KMS-11 (cell line): Measurements from ENCODE around the gene DNM1.

Experiments
- H2AFZ ChIP-seq: fragments of 200-600 bp; sonication (generic); 2 replicates; pipeline ENCODE4 v1.6.1; 2016; ENCODE audit warnings: antibody characterized with exemption, mixed run types, low read depth
- H3K27ac ChIP-seq: fragments of 200-600 bp; sonication (generic); 2 replicates; pipeline ENCODE4 v1.6.1; 2016; ENCODE audit warnings: mild to moderate bottlenecking, mixed run types
- H3K27me3 ChIP-seq: fragments of 200-600 bp; sonication (generic); 2 replicates; pipeline ENCODE4 v1.6.1; 2017; ENCODE audit warnings: mild to moderate bottlenecking, low read depth, mixed run types, moderate library complexity; ENCODE audit not compliant: insufficient read depth
- H3K36me3 ChIP-seq: fragments of 200-600 bp; sonication (generic); 2 replicates; pipeline ENCODE4 v1.6.1; 2017; ENCODE audit warnings: mild to moderate bottlenecking, mixed run types; ENCODE audit not compliant: insufficient read depth
- H3K4me1 ChIP-seq: fragments of 200-600 bp; sonication (generic); 2 replicates; pipeline ENCODE4 v1.6.1; 2016; ENCODE audit warnings: mild to moderate bottlenecking, low read depth, mixed run types; ENCODE audit not compliant: poor library complexity, severe bottlenecking
- H3K4me2 ChIP-seq: fragments of 200-600 bp; sonication (generic); 2 replicates; pipeline ENCODE4 v1.7.0; 2016; ENCODE audit warnings: mild to moderate bottlenecking, mixed run types
- H3K4me3 ChIP-seq: fragments of 200-600 bp; sonication (generic); IDR thresholded peaks from 2 replicates; pipeline ENCODE4 v1.6.1; 2017; ENCODE audit warnings: low read depth, low read length, mixed read lengths; ENCODE audit not compliant: insufficient read depth
- H3K79me2 ChIP-seq: fragments of 200-600 bp; sonication (generic); 2 replicates; pipeline ENCODE4 v1.6.1; 2016; ENCODE audit warnings: low read depth, mixed run types; ENCODE audit not compliant: insufficient read depth
- H3K9ac ChIP-seq: fragments of 200-600 bp; sonication (generic); 2 replicates; pipeline ENCODE4 v1.6.1; 2016; ENCODE audit warnings: mild to moderate bottlenecking, mixed run types
- H4K20me1 ChIP-seq: fragments of 200-600 bp; sonication (generic); 2 replicates; pipeline ENCODE4 v1.6.1; 2016; ENCODE audit warnings: mild to moderate bottlenecking, mixed run types; ENCODE audit not compliant: insufficient read depth
- CTCF ChIP-seq: fragments of 200-600 bp; sonication (generic); conservative IDR thresholded peaks from 2 replicates; pipeline ENCODE4 v1.6.1; 2017; ENCODE audit warnings: low read depth, mild to moderate bottlenecking, antibody characterized with exemption, low read length, moderate library complexity, mixed read lengths

DNM1 gene

GRCh38 chr9:128190516-128191405 lies 12.4 kb upstream of the DNM1 start:
- Histone ChIP-seq H3K4me2 (peak overlapping the region; percentile 93), H3K4me3 (peak overlapping the region; percentile 43), H3K27ac (peak overlapping the region; percentile 25; the same call in 1 of the 2 replicates), H3K36me3 (no peaks in the 10 kb centered on the region), H2AFZ (peak overlapping the region; percentile 83), H3K4me1 (peaks cover 19% of the 10 kb centered on the region), H3K9ac (peak overlapping the region; percentile 81), H3K79me2 (no peaks in the 10 kb centered on the region), H4K20me1 (0 out of 2 replicates have a peak, but pooled peaks cover 3% of the 10 kb centered on the region), H3K27me3 (no peaks in the 10 kb centered on the region)
- no peak for TF ChIP-seq CTCF

- TF ChIP-seq CTCF: peak; percentile 41; the same call in 1 of the 2 replicates
- no peaks in the 10 kb centered on the region for H3K36me3 ChIP-seq
- H3K27me3 ChIP-seq: no peaks in the 10 kb centered on the region
- peak within 1 kb of the TSS; percentile 93 for H3K4me2 ChIP-seq
- H3K4me1 ChIP-seq: peaks cover 26% of the 10 kb centered on the region
- peak within 1 kb of the TSS; percentile 83 for H2AFZ ChIP-seq
- 0 out of 2 replicates have a peak, but pooled peaks cover 3% of the 10 kb centered on the region for H4K20me1 ChIP-seq
- H3K4me3 ChIP-seq: peak within 1 kb of the TSS; percentile 43
- no peaks in the 10 kb centered on the region for H3K79me2 ChIP-seq
- H3K9ac ChIP-seq: peak within 1 kb of the TSS; percentile 81
- H3K27ac ChIP-seq: peak within 1 kb of the TSS; percentile 25
Measured at GRCh38 chr9:128191406-128192046, 11.7 kb upstream of the DNM1 start, which contains the start of gene CIZ1. TSS of gene CIZ1 (minus strand) at chr9:128191572. CDS start at chr9:128190857, 715 bp downstream.

- Histone ChIP-seq H4K20me1 (no peaks in the 10 kb centered on the region), H3K4me2 (no peak overlapping the region), H3K36me3 (no peaks in the 10 kb centered on the region), H3K27ac (no peak overlapping the region), H3K4me3 (no peak overlapping the region), H2AFZ (no peak overlapping the region), H3K9ac (no peak overlapping the region), H3K27me3 (no peaks in the 10 kb centered on the region), H3K4me1 (peaks cover 33% of the 10 kb centered on the region), H3K79me2 (no peaks in the 10 kb centered on the region)
- TF ChIP-seq CTCF: no peak
Measured at GRCh38 chr9:128192601-128193371, 10.4 kb upstream of the DNM1 start.

GRCh38 chr9:128193469-128194096 lies 9.6 kb upstream of the DNM1 start:
- Histone ChIP-seq H4K20me1 (no peaks in the 10 kb centered on the region), H3K36me3 (no peaks in the 10 kb centered on the region), H3K9ac (no peak overlapping the region), H3K79me2 (no peaks in the 10 kb centered on the region), H3K27me3 (no peaks in the 10 kb centered on the region), H2AFZ (no peak overlapping the region), H3K4me3 (no peak overlapping the region), H3K4me2 (no peak overlapping the region), H3K27ac (no peak overlapping the region), H3K4me1 (peaks cover 26% of the 10 kb centered on the region)
- TF ChIP-seq CTCF: no peak
